Measurements from ENCODE around the gene BAZ1B.
"Not testable (repeated sequence)": the region's sequence is repeated elsewhere in the genome, so short reads cannot be mapped to it uniquely, and the experiment has no call there.

BAZ1B gene

GRCh38 chr7:73507556-73507955 is 14.5 kb downstream of the BAZ1B start:
- DNase-seq (ENCODE audit: low read depth, low spot score) = no peak

- DNase-seq (ENCODE audit: low read depth, low spot score) = no peak
Observed at GRCh38 chr7:73504920-73505319, 17.2 kb downstream of the BAZ1B start.

DNA sequence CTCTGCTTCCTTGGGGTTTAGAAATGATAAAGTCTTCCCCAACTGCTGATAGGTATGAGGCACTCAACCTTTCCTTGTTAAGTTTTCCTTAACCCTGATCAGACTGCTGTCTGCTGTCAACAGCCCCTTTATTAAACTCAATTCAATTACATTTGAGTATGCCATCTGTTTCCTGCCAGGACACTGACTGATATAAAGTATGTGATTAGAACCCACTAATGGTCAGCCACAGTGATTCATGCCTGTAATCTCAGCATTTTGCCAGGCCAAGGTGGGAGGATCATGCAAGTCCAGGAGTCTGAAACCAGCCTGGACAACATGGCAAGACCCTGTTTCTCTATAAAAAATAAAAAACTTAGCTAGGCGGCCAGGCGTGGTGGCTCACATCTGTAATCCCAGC is 18.1 kb downstream of the BAZ1B start:
- no peak for DNase-seq (ENCODE audit: low read depth, low spot score)

DNA sequence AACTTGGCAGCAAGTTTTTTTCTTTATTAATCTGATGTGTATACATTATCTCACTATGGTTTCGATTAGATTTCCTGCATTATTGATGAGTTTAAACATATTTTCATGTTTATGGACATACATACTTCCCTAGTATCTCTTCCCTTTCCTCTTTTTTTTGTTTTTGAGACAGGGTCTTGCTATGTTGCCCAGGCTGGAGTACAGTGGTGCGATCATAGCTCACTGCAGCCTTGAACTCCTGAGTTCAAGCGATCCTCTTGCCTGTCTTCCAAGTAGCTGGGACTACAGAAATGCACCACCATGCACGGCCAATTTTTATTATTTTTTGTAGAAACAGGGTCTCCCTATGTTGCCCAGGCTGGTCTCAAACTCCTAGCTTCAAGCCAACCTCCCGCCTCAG is 18.9 kb downstream of the BAZ1B start:
- DNase-seq (ENCODE audit: low read depth, low spot score) = no peak

DNA sequence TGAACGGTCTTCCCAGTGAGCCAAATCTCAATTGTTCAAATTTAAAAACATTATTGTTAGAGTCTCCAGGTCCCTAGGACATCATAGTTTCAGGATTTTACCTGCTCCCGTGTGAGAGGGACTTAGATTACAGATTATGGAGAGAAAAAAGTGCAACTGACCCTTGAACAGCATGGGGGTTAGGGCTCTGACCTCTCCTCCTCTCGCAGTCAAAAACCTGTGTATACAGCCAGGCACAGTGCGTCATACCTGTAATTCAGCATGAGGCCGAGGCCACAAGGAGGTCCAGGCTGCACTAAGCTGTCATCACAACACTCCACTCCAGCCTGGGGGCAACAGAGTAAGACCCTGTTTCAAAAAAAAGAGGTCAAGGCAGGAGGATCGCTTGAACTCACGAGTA is 25.5 kb downstream of the BAZ1B start:
- DNase-seq (ENCODE audit: low read depth, low spot score) = no peak

GRCh38 chr7:73495507-73495906 is 26.6 kb downstream of the BAZ1B start:
- not testable (repeated sequence) for DNase-seq (ENCODE audit: low read depth, low spot score)

DNA sequence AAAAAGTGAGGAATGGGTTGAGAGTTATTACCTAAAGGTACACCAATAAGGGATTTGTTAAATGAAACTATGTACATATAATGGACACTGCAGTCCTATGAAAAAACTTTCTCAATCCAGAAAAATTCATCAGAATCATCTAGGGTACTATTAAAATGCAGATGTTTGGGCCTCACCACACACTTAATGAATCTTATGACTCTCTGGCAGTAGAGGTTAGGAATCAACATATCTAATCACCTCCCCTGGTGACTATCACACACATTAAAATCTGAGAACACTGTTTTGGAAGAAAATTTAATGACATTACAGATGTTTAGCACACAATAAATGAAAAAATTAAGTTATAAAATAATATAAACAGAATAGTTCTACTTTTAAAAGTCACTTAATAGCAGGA is 32.1 kb downstream of the BAZ1B start:
- no peak for DNase-seq (ENCODE audit: low read depth, low spot score)

DNA sequence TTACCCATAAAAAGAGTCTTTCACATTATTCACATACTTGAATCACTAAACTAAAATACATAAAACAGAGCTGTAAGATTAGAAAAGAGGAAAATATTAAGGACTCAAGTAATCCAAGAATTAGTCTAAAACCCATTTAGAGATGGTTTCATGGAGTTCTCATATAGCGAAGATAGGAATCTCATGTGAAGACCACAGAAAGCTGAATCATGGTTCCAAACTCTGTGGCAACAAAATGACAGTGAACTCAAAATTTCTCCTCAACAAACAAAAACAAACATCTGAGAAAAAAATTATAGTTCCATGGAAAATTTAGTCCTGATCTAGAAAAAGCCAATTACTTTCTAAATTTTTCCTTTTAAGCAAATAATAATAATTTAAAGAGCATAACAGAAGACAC is 34.6 kb downstream of the BAZ1B start:
- no peak for DNase-seq (ENCODE audit: low read depth, low spot score)

DNA sequence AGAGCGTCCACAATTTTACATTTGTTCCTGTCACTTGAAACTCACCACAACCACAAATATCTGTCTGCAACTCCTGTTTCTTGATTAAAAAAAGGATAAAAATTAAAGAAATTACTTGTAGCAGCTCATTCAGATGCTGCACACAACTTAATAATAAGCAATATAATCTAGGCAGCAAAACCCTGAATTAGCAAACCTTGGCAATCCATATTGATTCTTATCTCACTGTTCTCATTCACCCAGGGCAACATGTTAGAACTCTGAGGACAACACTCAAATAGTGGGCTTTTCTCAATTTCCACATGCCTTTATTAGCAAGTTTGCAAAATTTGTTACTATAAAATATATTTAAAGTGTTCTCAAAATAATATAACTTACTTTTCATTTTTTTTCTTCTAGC is 38.9 kb downstream of the BAZ1B start:
- no peak for DNase-seq (ENCODE audit: low read depth, low spot score)

DNA sequence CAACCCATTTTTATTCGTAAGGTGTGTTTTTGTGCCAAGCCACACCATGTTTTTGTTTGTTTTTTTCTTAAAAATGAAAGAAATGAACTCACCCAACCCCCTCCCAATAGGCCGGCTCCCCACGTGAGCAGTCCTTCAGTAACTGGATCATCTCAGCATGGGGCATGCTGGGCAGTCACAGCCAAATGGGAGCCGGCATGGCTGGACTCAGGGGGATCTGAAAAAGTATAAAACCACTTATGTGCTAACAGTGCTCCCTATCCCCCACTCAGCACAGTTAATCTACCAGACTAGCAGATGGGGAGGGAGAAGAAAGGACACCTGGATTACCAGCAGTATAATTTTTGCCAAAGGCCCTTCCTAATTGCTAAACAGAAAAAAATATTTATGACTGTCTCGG is 39.3 kb downstream of the BAZ1B start:
- DNase-seq (ENCODE audit: low read depth, low spot score) = no peak

DNA sequence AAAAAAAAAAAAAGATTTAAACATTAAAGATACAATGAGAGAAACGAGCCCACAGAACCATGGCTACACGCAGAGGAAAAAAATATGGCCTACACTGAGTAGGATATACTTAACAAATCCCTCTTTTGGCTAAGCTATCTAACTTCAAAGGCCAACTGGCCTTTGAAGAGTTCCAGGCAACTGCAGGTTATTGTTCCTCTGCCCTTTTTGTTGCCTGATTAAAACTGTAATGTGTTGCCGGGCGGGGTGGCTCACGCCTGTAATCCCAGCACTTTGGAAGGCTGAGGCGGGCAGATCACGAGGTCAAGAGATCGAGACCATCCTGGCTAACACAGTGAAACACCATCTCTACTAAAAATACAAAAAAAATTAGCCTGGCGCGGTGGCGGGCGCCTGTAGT is 40.6 kb downstream of the BAZ1B start:
- not testable (repeated sequence) for DNase-seq (ENCODE audit: low read depth, low spot score)

- DNase-seq (ENCODE audit: low read depth, low spot score) = no peak
Observed at GRCh38 chr7:73478549-73478948, 43.5 kb downstream of the BAZ1B start.

GRCh38 chr7:73477376-73477775 is 44.7 kb downstream of the BAZ1B start:
- DNase-seq (ENCODE audit: low read depth, low spot score) = no peak

DNA sequence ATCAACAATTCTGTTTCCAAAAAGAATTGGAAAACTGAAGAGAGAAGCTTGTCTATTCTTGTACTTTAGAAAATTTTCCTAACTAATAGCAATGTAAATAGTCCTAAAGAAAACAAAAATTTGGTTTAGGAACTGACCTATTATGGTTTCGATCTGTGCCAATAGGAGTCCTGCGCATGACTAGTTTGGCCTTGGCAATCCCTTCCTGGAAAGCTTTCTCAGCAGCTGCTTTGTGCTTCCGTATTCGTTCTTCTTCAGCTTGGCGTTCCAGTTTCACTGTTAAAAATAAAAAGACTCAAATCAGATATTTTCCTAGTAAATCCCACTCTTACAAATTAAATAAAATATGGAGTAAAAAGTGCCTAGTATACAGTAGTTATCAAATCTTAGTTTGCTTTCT is 51.9 kb downstream of the BAZ1B start:
- no peak for DNase-seq (ENCODE audit: low read depth, low spot score)

GRCh38 chr7:73467046-73467445 is 55.0 kb downstream of the BAZ1B start:
- DNase-seq (ENCODE audit: low read depth, low spot score) = not testable (repeated sequence)

DNA sequence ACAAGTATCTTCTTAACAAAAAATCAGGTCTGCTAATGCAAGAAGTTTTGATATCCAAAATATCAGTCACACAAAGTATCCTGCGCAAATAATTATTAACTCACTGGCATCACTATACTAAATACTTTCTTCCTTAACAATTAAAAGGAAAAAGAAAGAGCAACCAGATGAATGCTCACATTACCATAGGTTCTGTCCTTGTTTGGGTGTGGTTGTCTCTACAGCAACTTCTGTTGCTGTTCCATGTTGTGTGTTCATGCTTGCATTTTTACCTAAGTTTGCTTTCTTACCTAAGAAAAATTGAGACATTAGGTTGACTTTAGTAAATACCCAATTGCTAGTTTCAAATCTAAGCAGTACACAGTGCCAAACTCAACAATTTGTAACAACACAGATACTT is 56.0 kb downstream of the BAZ1B start:
- no peak for DNase-seq (ENCODE audit: low read depth, low spot score)

- no peak for DNase-seq (ENCODE audit: low read depth, low spot score)
Observed at GRCh38 chr7:73463966-73464365, 58.1 kb downstream of the BAZ1B start.

- DNase-seq (ENCODE audit: low read depth, low spot score) = no peak
Observed at GRCh38 chr7:73463260-73463659, 58.8 kb downstream of the BAZ1B start.

DNA sequence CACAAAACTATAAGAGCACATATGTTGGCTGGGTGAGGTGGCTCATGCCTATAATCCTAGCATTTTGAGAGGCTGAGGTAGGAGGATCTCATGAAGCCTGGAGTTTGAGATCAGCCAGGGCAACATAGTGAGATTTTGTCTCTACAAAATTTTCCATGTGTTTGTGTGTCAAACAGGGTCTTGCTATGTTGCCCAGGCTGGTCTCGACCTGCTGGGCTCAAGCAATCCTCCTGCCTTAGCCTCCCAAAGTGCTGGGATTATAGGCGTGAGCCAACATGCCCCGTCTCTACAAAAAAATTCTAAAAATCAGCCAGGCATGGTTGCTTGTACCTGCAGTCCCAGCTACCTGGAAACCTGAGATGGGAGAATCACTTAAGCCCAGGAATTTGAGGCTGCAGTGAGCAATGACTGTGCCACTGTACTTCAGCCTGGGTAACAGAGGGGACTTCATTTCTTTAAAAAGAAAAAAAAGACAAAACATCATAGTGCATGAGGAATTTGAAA is 60.3 kb downstream of the BAZ1B start:
- DNase-seq (ENCODE audit: low read depth, low spot score) = no peak

DNA sequence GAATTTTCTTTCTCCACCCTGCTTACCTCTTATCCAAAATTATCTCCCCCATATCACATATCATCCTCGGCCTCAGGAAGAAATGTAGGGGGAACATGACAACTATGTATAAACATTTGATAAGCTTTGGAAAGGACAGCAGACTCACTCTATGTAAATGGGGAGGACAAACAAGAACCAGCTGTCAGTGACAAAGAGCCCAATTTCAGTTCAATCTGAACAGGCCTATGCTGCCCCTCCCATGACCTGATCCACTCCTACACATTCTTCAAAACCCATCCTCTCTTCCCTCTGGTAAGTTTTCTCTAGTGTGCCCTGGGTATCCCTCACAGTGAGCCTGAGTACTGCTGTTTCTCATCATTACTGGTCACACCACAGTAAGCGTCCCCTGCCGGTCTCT is 67.7 kb downstream of the BAZ1B start:
- DNase-seq (ENCODE audit: low read depth, low spot score) = no peak

DNA sequence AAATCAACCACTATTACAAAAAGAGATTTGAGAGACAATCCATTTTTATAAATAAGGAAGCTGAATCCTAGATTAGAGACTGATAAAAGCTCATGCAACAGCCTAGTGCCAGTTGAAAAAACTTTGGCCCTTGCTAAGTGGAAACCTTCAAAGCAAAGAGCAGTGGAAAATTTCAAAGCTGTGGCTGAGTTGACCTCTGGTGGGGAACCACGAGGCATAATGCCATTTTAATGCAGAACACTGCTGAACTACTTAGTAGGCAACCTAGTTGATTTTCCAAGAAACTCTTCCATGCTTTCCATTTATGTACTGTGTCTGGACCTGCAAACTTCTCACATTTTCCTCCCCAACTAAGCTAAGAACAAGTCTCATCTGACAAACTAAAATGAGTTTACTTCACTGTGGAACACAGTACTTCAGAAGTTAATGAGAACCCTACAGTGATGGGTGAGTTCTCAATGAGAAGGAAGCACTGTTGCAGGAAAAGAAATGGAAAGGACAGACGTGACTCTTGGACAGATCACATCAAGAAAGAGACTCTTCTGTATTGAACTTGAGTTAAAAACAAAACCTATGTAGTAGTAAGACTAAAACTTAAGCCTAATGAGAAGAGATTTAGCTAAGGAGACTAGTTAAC is 69.0 kb downstream of the BAZ1B start:
- DNase-seq (ENCODE audit: low read depth, low spot score) = no peak

- DNase-seq (ENCODE audit: low read depth, low spot score) = no peak
Observed at GRCh38 chr7:73451780-73452398, 70.2 kb downstream of the BAZ1B start.

- no peak for DNase-seq (ENCODE audit: low read depth, low spot score)
Observed at GRCh38 chr7:73449422-73449821, 72.7 kb downstream of the BAZ1B start.

DNA sequence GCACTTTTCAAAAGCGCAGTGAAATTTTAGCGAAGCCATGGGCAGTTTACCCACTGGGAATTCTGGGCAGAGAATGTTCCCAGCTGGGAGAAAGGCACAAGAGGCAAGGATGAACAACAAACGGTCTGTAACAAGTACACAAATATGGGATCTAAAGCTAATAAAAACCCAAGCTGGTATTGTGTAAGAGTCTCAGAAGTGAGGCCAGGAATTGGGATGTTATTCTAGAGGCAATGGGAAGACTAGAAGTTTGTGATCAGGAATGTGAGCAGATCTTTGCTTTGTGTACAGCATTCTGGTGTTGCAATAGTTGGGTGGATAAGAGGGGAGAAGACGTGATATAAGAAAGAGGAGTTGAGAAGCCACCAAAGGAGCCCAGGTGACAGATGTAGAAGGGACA is 73.5 kb downstream of the BAZ1B start:
- DNase-seq (ENCODE audit: low read depth, low spot score) = no peak
